Breast epithelium (tissue), 4 donors: ENCODE measurements around the gene CLC. TPM values are rescaled to one million over a fixed set of nuclear protein-coding genes. Genes with fewer than 3 reads are reported as not detected.
"Not testable (repeated sequence)": the region's sequence is repeated elsewhere in the genome, so short reads cannot be mapped to it uniquely, and the experiment has no call there.

Experiments used
- DNase-seq, 2 donors: peaks; one replicate each; pipeline ENCODE4 v3.0.0-alpha.2; 2019; ENCODE audit warnings: low spot score in 2 of 2
- H3K27ac ChIP-seq, 2 donors: fragments of 200-600 bp; sonication (generic) in 1 of 2; one replicate each; pipeline ENCODE4 v1.5.1; 2016 to 2019; ENCODE audit warnings: mild to moderate bottlenecking in 1 of 2
- H3K27me3 ChIP-seq, 2 donors: fragments of 200-600 bp; sonication (generic) in 1 of 2; one replicate each; pipeline versions ENCODE4 v1.5.1 to v1.6.0; 2017 to 2019; ENCODE audit warnings: control low read depth in 1 of 2, mild to moderate bottlenecking in 1 of 2
- H3K36me3 ChIP-seq: fragments of 200-600 bp; one replicate; pipeline ENCODE4 v1.5.1; 2019
- H3K4me1 ChIP-seq, 2 donors: fragments of 200-600 bp; sonication (generic); one replicate each; pipeline ENCODE4 v1.5.1; 2016 to 2019; ENCODE audit warnings: control low read depth in 1 of 2
- H3K4me3 ChIP-seq, 3 donors: fragments of 200-600 bp; sonication (generic); 1 replicate in 2 of 3; 2 replicates in 1 of 3; pipeline ENCODE4 v1.5.1; 2016 to 2019; ENCODE audit warnings: mild to moderate bottlenecking in 3 of 3, moderate library complexity in 2 of 3
- H3K9me3 ChIP-seq, 2 donors: fragments of 200-600 bp; sonication (generic) in 1 of 2; one replicate each; pipeline ENCODE4 v1.5.1; 2016 to 2019; ENCODE audit warnings: control low read depth in 1 of 2
- CTCF ChIP-seq, 3 donors: fragments of 450-650 bp; IDR thresholded peaks; one replicate each; pipeline ENCODE4 v1.5.1; 2016 to 2017; ENCODE audit warnings: antibody characterized with exemption in 3 of 3, mild to moderate bottlenecking in 3 of 3, moderate library complexity in 3 of 3
- POLR2A ChIP-seq: fragments of 450-650 bp; IDR thresholded peaks from one replicate; pipeline ENCODE4 v1.6.1; 2016; ENCODE audit warnings: antibody characterized with exemption, mild to moderate bottlenecking, moderate library complexity
- POLR2AphosphoS5 ChIP-seq, 3 donors: sonication (generic); formaldehyde crosslinking; IDR thresholded peaks; one replicate each; pipeline ENCODE4 v1.6.1; 2017; ENCODE audit warnings: antibody characterized with exemption in 3 of 3
- intact Hi-C: fragments of 100-400 bp; cut with DNase I; formaldehyde crosslinking; loops from one replicate; pipeline ENCODE4 v1.15.1; 2023; ENCODE audit warnings: low total_unique reads
- total RNA-seq, 3 donors: library from RNA; depleted of rRNA; stranded (reverse); fragments of >200 nt; gene quantifications; one replicate each; pipeline ENCODE4 v1.1.0, GENCODE V29; 2016

The CLC gene
- total RNA-seq, 3 donors from 2014 or later, result not detected

- H3K36me3 ChIP-seq, result no peaks in the 10 kb centered on the region
- TF ChIP-seq POLR2A, result no peak
- H3K27ac ChIP-seq, result no peak overlapping the region
- DNase-seq, result no peak
- H3K9me3 ChIP-seq, result no peaks in the 10 kb centered on the region
- no peak overlapping the region for H3K4me3 ChIP-seq
- no peaks in the 10 kb centered on the region for H3K4me1 ChIP-seq
- H3K27me3 ChIP-seq, result no peaks in the 10 kb centered on the region
- intact Hi-C loops, result no loop called here
Measured at GRCh38 chr19:39725995-39726394, 11.8 kb downstream of the CLC start.

GRCh38 chr19:39720144-39720543, 17.7 kb downstream of the CLC start:
- H3K27ac ChIP-seq, DNase-seq, H3K4me3 ChIP-seq, intact Hi-C loops, H3K36me3 ChIP-seq, H3K4me1 ChIP-seq, H3K9me3 ChIP-seq, H3K27me3 ChIP-seq: not testable (repeated sequence)

- intact Hi-C loops, result no loop called here
Measured at GRCh38 chr19:39710333-39710890, 27.4 kb downstream of the CLC start.

GRCh38 chr19:39709026-39709872, 28.6 kb downstream of the CLC start:
- intact Hi-C loops, result loop anchor here (5.0 kb wide), 1 partner anchor 1347 kb away; no protein-coding TSS in a partner anchor
- no peak overlapping the region for H3K4me3 ChIP-seq
- H3K9me3 ChIP-seq, result no peaks in the 10 kb centered on the region
- no peaks in the 10 kb centered on the region for H3K27me3 ChIP-seq
- no peaks in the 10 kb centered on the region for H3K4me1 ChIP-seq
- H3K27ac ChIP-seq, result no peak overlapping the region
- H3K36me3 ChIP-seq, result no peaks in the 10 kb centered on the region
- DNase-seq, result no peak
- no peak for TF ChIP-seq POLR2AphosphoS5 (IDR thresholded peaks at IDR 0.05)
- TF ChIP-seq POLR2A, result no peak
- no peak for TF ChIP-seq CTCF (IDR thresholded peaks at IDR 0.05)

More at GRCh38 chr19:39710333-39710890, 27.4 kb downstream of the CLC start:
- Histone ChIP-seq H3K9me3 (no peaks in the 10 kb centered on the region), H3K4me3 (no peak overlapping the region), H3K4me1 (no peaks in the 10 kb centered on the region), H3K27ac (no peak overlapping the region), H3K36me3 (no peaks in the 10 kb centered on the region), H3K27me3 (no peaks in the 10 kb centered on the region)
- DNase-seq, result no peak
- TF ChIP-seq CTCF (IDR thresholded peaks at IDR 0.05) (no peak), POLR2AphosphoS5 (IDR thresholded peaks at IDR 0.05) (no peak), POLR2A (no peak)

- Histone ChIP-seq H3K9me3 (no peaks in the 10 kb centered on the region), H3K27ac (no peak overlapping the region), H3K36me3 (no peaks in the 10 kb centered on the region), H3K4me3 (no peak overlapping the region), H3K27me3 (no peaks in the 10 kb centered on the region), H3K4me1 (no peaks in the 10 kb centered on the region)
- DNase-seq, result no peak
- intact Hi-C loops, result loop anchor here (5.0 kb wide), 1 partner anchor 1346 kb away; no protein-coding TSS in a partner anchor
- TF ChIP-seq POLR2A (no peak), POLR2AphosphoS5 (IDR thresholded peaks at IDR 0.05) (no peak), CTCF (IDR thresholded peaks at IDR 0.05) (no peak)
Measured at GRCh38 chr19:39708594-39708993, 29.2 kb downstream of the CLC start.

GRCh38 chr19:39705578-39706188, 32.1 kb downstream of the CLC start:
- H3K27ac ChIP-seq, result no peak overlapping the region
- intact Hi-C loops, result loop anchor here (5.0 kb wide), 1 partner anchor 1343 kb away; no protein-coding TSS in a partner anchor
- TF ChIP-seq POLR2AphosphoS5 (IDR thresholded peaks at IDR 0.05) (no peak), CTCF (IDR thresholded peaks at IDR 0.05) (no peak), POLR2A (no peak)
- H3K36me3 ChIP-seq, result no peaks in the 10 kb centered on the region
- no peaks in the 10 kb centered on the region for H3K9me3 ChIP-seq
- no peak overlapping the region for H3K4me3 ChIP-seq
- no peaks in the 10 kb centered on the region for H3K27me3 ChIP-seq
- no peak for DNase-seq
- H3K4me1 ChIP-seq, result no peaks in the 10 kb centered on the region
